MCF 10A (cell line): ENCODE results near the gene SHISA6. TPM values are rescaled to one million over a fixed set of nuclear protein-coding genes. Genes with fewer than 3 reads are reported as not detected.

ENCODE experiments used
- BruUV-seq: library from RNA; stranded (reverse); fragments of 400-500 nt; replicated peaks from 2 replicates; lab custom pipeline; 2021; lab: Mats Ljungman, UMichigan
- CTCF ChIA-PET: fragments of 300-600 bp; sonication (Branson Sonifier 250); formaldehyde crosslinking; extraction: SDS; loops from one replicate; lab custom pipeline; 2021; ENCODE audit warnings: antibody characterized with exemption, inconsistent platforms; lab: Yijun Ruan, JAX
- POLR2A ChIA-PET: fragments of 300-600, 350-650 bp; sonication (Branson Sonifier 250); formaldehyde crosslinking; extraction: SDS; loops from one replicate; lab custom pipeline; 2020; ENCODE audit warnings: antibody characterized with exemption, inconsistent platforms; lab: Yijun Ruan, JAX
- DNase-seq: peaks from one replicate; pipeline ENCODE4 v3.0.0-alpha.2; 2018; ENCODE audit not compliant: unreplicated experiment
- H3K27ac Mint-ChIP-seq: one replicate; pipeline ENCODE4 v1.8.0; 2022; ENCODE audit warnings: mild to moderate bottlenecking, low read depth, mixed read lengths; ENCODE audit not compliant: unreplicated experiment
- H3K27me3 Mint-ChIP-seq: one replicate; pipeline ENCODE4 v1.8.0; 2022; ENCODE audit warnings: mixed read lengths; ENCODE audit not compliant: insufficient read depth, unreplicated experiment
- H3K36me3 Mint-ChIP-seq: one replicate; pipeline ENCODE4 v1.8.0; 2022; ENCODE audit warnings: mild to moderate bottlenecking, moderate library complexity, mixed read lengths; ENCODE audit not compliant: insufficient read depth, unreplicated experiment
- H3K4me1 Mint-ChIP-seq: one replicate; pipeline ENCODE4 v1.8.0; 2022; ENCODE audit warnings: mixed read lengths; ENCODE audit not compliant: insufficient read depth, unreplicated experiment
- H3K4me3 Mint-ChIP-seq: one replicate; pipeline ENCODE4 v1.8.0; 2022; ENCODE audit warnings: mild to moderate bottlenecking, moderate library complexity, mixed read lengths; ENCODE audit not compliant: unreplicated experiment
- H3K9me3 Mint-ChIP-seq: one replicate; pipeline ENCODE4 v1.8.0; 2022; ENCODE audit warnings: mixed read lengths; ENCODE audit not compliant: unreplicated experiment
- CTCF ChIP-seq: fragments of 200-600 bp; IDR thresholded peaks from one replicate; pipeline ENCODE4 v1.8.0; 2022; ENCODE audit warnings: antibody characterized with exemption, mild to moderate bottlenecking; ENCODE audit not compliant: unreplicated experiment
- intact Hi-C: fragments of 100-400 bp; cut with micrococcal nuclease; formaldehyde crosslinking; loops from 2 replicates; pipeline ENCODE4 v1.14.1; 2022
- total RNA-seq: library from RNA; stranded (reverse); gene quantifications from 2 replicates; pipeline ENCODE4 v1.2.3, GENCODE V29; 2022

Gene SHISA6
- total RNA-seq, 1 experiment from 2014 or later: not detected

DNA sequence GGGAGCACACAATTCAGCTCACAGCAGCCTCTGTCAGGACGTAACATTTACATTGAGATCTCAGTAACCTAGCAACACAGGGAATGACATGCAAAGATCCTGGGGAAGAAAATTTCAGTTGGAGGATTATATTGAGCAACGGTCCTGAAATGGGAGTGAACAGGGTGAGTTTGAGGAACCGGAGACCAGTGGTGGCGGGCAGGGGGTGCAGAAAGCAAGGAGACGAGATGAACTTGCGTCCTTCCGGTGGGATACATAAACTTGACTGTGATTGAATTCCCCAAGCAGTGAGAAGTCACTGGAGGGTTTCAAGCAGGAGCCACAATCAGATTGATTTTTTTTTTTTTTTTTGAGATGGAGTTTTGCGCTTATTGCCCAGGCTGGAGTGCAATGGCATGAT lies 51.5 kb downstream of the SHISA6 start:
- no peak overlapping the region for H3K4me3 Mint-ChIP-seq
- ChIA-PET CTCF (no interaction called here), POLR2A (no interaction called here)
- intact Hi-C loops: no loop called here
- peaks cover 38% of the 10 kb centered on the region for H3K27me3 Mint-ChIP-seq
- TF ChIP-seq CTCF: no peak
- no TSS peak for BruUV-seq
- no peak for DNase-seq
- peaks cover 6% of the 10 kb centered on the region for H3K36me3 Mint-ChIP-seq
- H3K27ac Mint-ChIP-seq: no peak overlapping the region
- peaks cover 10% of the 10 kb centered on the region for H3K9me3 Mint-ChIP-seq
- no peaks in the 10 kb centered on the region for H3K4me1 Mint-ChIP-seq

DNA sequence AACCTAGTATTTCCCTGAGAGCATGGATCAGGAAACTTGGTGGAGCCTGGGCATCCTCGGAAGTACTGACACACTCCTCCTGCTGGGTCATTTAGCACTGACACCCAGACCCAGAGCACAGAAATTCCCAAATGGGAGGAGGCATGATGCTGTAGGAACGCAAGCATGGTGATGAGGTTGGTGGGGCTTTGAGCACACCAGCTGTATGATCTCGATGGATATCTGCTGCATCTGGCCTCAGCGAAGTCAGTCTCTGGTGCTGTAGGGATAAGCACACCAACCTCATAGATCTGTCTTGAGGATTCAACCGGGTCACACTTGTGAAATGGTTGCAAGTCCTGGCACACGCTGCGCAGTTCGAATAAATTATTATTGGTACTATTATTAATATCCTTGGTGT lies 52.5 kb downstream of the SHISA6 start:
- no TSS peak for BruUV-seq
- Mint-ChIP-seq H3K27ac (no peak overlapping the region), H3K36me3 (peaks cover 6% of the 10 kb centered on the region), H3K27me3 (peaks cover 28% of the 10 kb centered on the region), H3K4me3 (no peak overlapping the region), H3K4me1 (no peaks in the 10 kb centered on the region), H3K9me3 (peaks cover 10% of the 10 kb centered on the region)
- no peak for TF ChIP-seq CTCF
- ChIA-PET CTCF (no interaction called here), POLR2A (no interaction called here)
- intact Hi-C loops: no loop called here
- DNase-seq: no peak

DNA sequence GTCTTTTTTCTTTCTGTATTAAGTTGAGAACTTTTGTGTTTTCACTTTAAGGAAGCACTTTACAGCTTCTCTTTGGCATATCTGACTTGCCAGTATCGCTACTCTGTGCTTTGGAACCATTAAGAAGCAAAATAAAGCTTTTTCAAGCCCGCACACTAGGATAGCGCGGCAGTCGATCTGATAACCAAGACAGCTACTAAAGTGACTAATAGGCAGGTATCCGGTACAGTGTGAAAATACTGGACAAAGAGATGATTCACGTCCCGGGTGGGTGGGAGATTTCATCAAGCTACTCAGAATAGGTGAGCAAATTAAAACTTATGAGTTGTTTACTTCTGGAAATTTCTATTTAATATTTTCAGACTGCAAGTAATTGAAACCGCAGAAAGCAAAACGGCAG lies 53.8 kb downstream of the SHISA6 start:
- H3K36me3 Mint-ChIP-seq: peaks cover 6% of the 10 kb centered on the region
- H3K27me3 Mint-ChIP-seq: peaks cover 22% of the 10 kb centered on the region
- H3K4me1 Mint-ChIP-seq: no peaks in the 10 kb centered on the region
- intact Hi-C loops: loop anchor here (5.0 kb wide), 1 partner anchor 418 kb away; no protein-coding TSS in a partner anchor
- no peak for TF ChIP-seq CTCF
- BruUV-seq: no TSS peak
- CTCF ChIA-PET: interaction anchor here (0.6 kb wide), 1 partner anchor 1741 kb away, joined by 4 read pairs; no protein-coding TSS in a partner anchor
- no peak overlapping the region for H3K4me3 Mint-ChIP-seq
- no peak for DNase-seq
- no peak overlapping the region for H3K27ac Mint-ChIP-seq
- peaks cover 10% of the 10 kb centered on the region for H3K9me3 Mint-ChIP-seq
- POLR2A ChIA-PET: no interaction called here

DNA sequence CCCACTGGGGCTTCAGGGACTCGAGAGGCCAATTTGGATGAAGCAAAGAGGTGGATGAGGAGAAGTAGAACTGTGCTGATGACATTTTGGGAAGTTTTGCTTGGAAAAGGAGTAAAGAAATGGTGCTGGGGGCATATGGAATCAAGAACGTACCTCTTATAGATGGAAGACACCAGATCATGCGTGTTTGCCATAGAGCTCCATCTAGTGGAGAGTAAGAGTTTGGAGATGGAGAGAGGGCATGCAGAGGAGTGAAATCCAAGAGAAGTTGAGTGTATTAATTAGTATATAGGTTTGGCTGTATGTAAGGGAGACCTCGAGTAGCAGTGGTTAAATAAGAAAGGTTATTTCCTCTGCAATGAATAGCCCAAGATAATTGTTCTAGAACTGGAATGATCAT lies 56.0 kb downstream of the SHISA6 start:
- peaks cover 6% of the 10 kb centered on the region for H3K36me3 Mint-ChIP-seq
- TF ChIP-seq CTCF: no peak
- no TSS peak for BruUV-seq
- H3K4me1 Mint-ChIP-seq: no peaks in the 10 kb centered on the region
- POLR2A ChIA-PET: no interaction called here
- intact Hi-C loops: loop anchor here (5.0 kb wide), 1 partner anchor 420 kb away; no protein-coding TSS in a partner anchor
- H3K27ac Mint-ChIP-seq: no peak overlapping the region
- peaks cover 22% of the 10 kb centered on the region for H3K27me3 Mint-ChIP-seq
- no peak for DNase-seq
- H3K9me3 Mint-ChIP-seq: peaks cover 10% of the 10 kb centered on the region
- CTCF ChIA-PET: interaction anchor here (0.7 to 2.0 kb wide), 2 partner anchors 10 to 126 kb away, joined by 4 to 8 read pairs; no protein-coding TSS in a partner anchor
- H3K4me3 Mint-ChIP-seq: no peak overlapping the region
